HS-5 (cell line): Measurements from ENCODE around the gene FBXO31.

Experiments
- DNase-seq: peaks from one replicate; pipeline ENCODE4 v3.0.0-alpha.2; 2012; ENCODE audit warnings: low read depth

Gene FBXO31

GRCh38 chr16:87327798-87328495 lies 55.6 kb downstream of the FBXO31 start:
- DNase-seq, result no peak

- no peak for DNase-seq
Measured at GRCh38 chr16:87326151-87326571, 57.4 kb downstream of the FBXO31 start.

- DNase-seq, result no peak
Measured at GRCh38 chr16:87325423-87325858, 58.1 kb downstream of the FBXO31 start.

- no peak for DNase-seq
Measured at GRCh38 chr16:87324411-87325275, 58.9 kb downstream of the FBXO31 start.

GRCh38 chr16:87323727-87324410 lies 59.7 kb downstream of the FBXO31 start:
- no peak for DNase-seq

- no peak for DNase-seq
Measured at GRCh38 chr16:87322833-87323726, 60.5 kb downstream of the FBXO31 start.

- no peak for DNase-seq
Measured at GRCh38 chr16:87322360-87322759, 61.2 kb downstream of the FBXO31 start.

GRCh38 chr16:87321336-87322107 lies 62.1 kb downstream of the FBXO31 start:
- no peak for DNase-seq

GRCh38 chr16:87320510-87321227 lies 62.9 kb downstream of the FBXO31 start:
- DNase-seq, result no peak

GRCh38 chr16:87319997-87320491 lies 63.5 kb downstream of the FBXO31 start:
- no peak for DNase-seq

- DNase-seq, result no peak
Measured at GRCh38 chr16:87319011-87319410, 64.6 kb downstream of the FBXO31 start.

GRCh38 chr16:87317750-87318644 lies 65.6 kb downstream of the FBXO31 start:
- DNase-seq, result no peak

- DNase-seq, result peak; percentile 53
Measured at GRCh38 chr16:87316923-87317749, 66.4 kb downstream of the FBXO31 start, which contains the start of gene C16orf95. Gene C16orf95, minus strand, starts transcription at chr16:87317392. Its CDS starts 150 bp downstream, at chr16:87317242.

- no peak for DNase-seq
Measured at GRCh38 chr16:87316450-87316922, 67.1 kb downstream of the FBXO31 start.

GRCh38 chr16:87314990-87315420 lies 68.6 kb downstream of the FBXO31 start:
- no peak for DNase-seq

GRCh38 chr16:87312008-87312407 lies 71.6 kb downstream of the FBXO31 start:
- DNase-seq, result no peak

GRCh38 chr16:87311387-87311786 lies 72.2 kb downstream of the FBXO31 start:
- no peak for DNase-seq

GRCh38 chr16:87310610-87311009 lies 73.0 kb downstream of the FBXO31 start:
- no peak for DNase-seq
